Coronary artery (tissue), 2 donors: ENCODE measurements around the gene KRTAP19-4.

Source experiments
- DNase-seq: peaks from one replicate; pipeline ENCODE4 v3.0.0-alpha.2; 2017; ENCODE audit warnings: low spot score
- H3K27ac ChIP-seq, 2 donors: fragments of 200-600 bp; sonication (generic); one replicate each; pipeline ENCODE4 v1.5.1; 2016 to 2019
- H3K4me3 ChIP-seq: fragments of 200-600 bp; sonication (generic); 2 replicates; pipeline ENCODE4 v1.5.1; 2016; ENCODE audit warnings: mild to moderate bottlenecking, moderate library complexity
- CTCF ChIP-seq: fragments of 200-600 bp; sonication (generic); IDR thresholded peaks from one replicate; pipeline ENCODE4 v1.5.1; 2019; ENCODE audit warnings: antibody characterized with exemption

The KRTAP19-4 gene

GRCh38 chr21:30487336-30487735 is 9.6 kb downstream of the KRTAP19-4 start, which contains the start of gene KRTAP19-2:
Gene KRTAP19-2, minus strand, starts transcription at chr21:30487436. Its CDS starts 88 bp downstream, at chr21:30487348.
- no peak within 1 kb of the TSS for H3K27ac ChIP-seq
- no peak within 1 kb of the TSS for H3K4me3 ChIP-seq
- no peak for DNase-seq
- TF ChIP-seq CTCF: no peak

DNA sequence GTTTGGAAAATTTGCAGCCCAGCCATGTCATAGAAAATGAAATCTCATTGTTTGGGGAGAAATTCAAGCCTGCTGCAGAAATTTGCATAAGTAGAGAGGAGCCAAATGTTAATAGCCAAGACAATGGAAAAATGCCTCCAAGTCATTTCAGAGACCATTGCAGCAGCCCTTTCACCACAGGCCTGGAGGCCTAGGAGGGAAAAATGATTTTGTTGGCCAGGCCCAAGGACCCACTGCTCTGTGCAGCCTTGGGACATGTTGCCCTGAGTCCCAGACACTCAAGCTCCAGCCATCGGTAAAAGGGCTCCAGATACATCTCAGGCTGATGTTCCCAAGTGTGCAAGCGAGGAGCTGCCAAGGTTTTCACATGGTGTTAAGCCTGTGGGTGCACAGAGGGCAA is 10.8 kb downstream of the KRTAP19-4 start:
- DNase-seq: no peak
- Histone ChIP-seq H3K4me3 (no peak overlapping the region), H3K27ac (no peak overlapping the region)
- no peak for TF ChIP-seq CTCF

- no peak for DNase-seq
- TF ChIP-seq CTCF: no peak
- H3K4me3 ChIP-seq: no peak overlapping the region
- H3K27ac ChIP-seq: no peak overlapping the region
Observed at GRCh38 chr21:30482130-30482529, 14.8 kb downstream of the KRTAP19-4 start.

- no peak for TF ChIP-seq CTCF
- DNase-seq: no peak
- Histone ChIP-seq H3K4me3 (no peak within 1 kb of the TSS), H3K27ac (no peak within 1 kb of the TSS)
Observed at GRCh38 chr21:30480145-30480544, 16.8 kb downstream of the KRTAP19-4 start, which contains the start of gene KRTAP19-1. Gene KRTAP19-1, minus strand, starts transcription at chr21:30480367. Its CDS starts 50 bp downstream, at chr21:30480317.

- no peak overlapping the region for H3K4me3 ChIP-seq
- DNase-seq: no peak
- TF ChIP-seq CTCF: no peak
- H3K27ac ChIP-seq: no peak overlapping the region
Observed at GRCh38 chr21:30479259-30479658, 17.7 kb downstream of the KRTAP19-4 start.

DNA sequence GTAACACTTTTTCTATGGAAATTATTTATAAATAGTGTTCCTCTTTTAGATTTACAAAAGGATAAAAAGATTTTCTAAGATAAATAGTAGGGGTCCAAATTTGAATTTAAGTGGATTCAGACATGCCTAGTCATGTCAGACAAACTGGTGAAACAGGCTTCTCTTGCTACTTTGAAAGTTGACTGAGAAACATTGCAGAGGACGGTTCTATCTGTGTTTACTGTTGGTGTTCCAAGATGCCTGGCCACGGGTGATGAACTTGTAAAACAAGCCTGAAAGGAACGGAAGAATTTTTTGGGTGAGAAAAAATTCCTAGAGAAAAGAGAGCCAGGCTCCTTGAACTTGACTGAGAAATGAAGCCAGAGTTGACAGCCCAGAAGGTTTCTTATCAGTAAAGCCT is 19.0 kb downstream of the KRTAP19-4 start:
- TF ChIP-seq CTCF: no peak
- Histone ChIP-seq H3K27ac (no peak overlapping the region), H3K4me3 (no peak overlapping the region)
- DNase-seq: no peak

DNA sequence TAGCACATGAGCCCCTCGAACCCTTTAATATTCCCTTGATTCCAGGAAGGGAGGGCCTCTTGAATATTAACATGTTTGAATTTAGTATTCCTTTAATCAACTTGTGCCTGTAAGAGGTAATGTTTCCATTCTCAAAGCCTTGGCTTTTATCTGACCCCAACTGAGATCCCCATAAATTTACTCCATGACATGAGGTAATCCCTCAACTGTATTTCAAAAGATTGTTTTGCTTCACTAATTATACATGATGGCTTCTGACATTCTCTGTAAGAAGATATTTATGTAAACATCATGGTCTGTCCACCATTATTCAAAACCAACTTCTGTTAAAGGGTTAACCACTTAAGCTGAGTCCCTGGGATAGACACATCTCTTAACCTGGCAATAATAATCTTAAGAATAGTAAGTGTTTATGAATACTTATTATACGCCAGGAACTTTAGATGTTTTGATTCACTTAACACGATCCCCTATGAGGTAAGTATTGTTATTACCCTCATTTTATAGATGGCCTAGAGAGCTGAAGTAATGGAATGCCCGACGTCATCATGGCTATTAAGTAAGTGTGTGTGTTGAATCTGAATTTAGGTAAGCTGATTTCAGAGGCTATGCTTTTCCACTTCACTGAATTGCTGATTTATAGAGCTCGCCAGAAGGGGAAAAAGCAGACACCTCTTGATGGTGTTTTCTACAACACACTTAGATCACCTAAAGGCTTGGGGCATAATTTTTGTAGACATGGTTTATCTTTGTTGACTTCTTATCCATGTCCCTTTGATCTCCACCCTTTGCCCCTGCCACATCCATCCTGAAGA is 27.9 kb downstream of the KRTAP19-4 start:
- Histone ChIP-seq H3K27ac (no peak overlapping the region), H3K4me3 (no peak overlapping the region)
- TF ChIP-seq CTCF: no peak
- no peak for DNase-seq
